DND-41 (cell line): ENCODE measurements around the gene CDC42SE2.

Experiments
- ATAC-seq: fragments of 200-7000 bp; cut with Tn5 transposase; 3 replicates; pipeline ENCODE4 v1.9.1; 2021; ENCODE audit warnings: low read depth; ENCODE audit not compliant: insufficient read depth
- DNase-seq: peaks from one replicate; pipeline ENCODE4 v3.0.0-alpha.2; 2020
- H2AFZ ChIP-seq: 2 replicates; pipeline ENCODE4 v1.6.0; 2012; ENCODE audit warnings: low read depth, low read length
- H3K27ac ChIP-seq: 2 replicates; pipeline ENCODE4 v1.5.1; 2012; ENCODE audit warnings: low read length, inconsistent platforms
- H3K27me3 ChIP-seq: fragments of 200-600 bp; sonication (generic); 2 replicates; pipeline ENCODE4 v1.6.0; 2012; ENCODE audit warnings: low read length, mild to moderate bottlenecking, inconsistent platforms; ENCODE audit not compliant: insufficient read depth, poor library complexity
- H3K36me3 ChIP-seq: 2 replicates; pipeline ENCODE4 v1.5.1; 2012; ENCODE audit warnings: low read length, inconsistent platforms; ENCODE audit not compliant: insufficient read depth
- H3K4me1 ChIP-seq: 2 replicates; pipeline ENCODE4 v1.5.1; 2012; ENCODE audit warnings: mild to moderate bottlenecking, low read length; ENCODE audit not compliant: insufficient read depth
- H3K4me2 ChIP-seq: 2 replicates; pipeline ENCODE4 v1.6.0; 2012; ENCODE audit warnings: mild to moderate bottlenecking, moderate library complexity, low read length, inconsistent platforms; ENCODE audit not compliant: insufficient read depth
- H3K4me3 ChIP-seq, 2 experiments: fragments of 200-600 bp in 1 of 2; shearing (Covaris generic) in 1 of 2; 2 replicates each; pipeline ENCODE4 v1.5.1; 2012 to 2016; ENCODE audit warnings: inconsistent platforms in 2 of 2, low read length in 2 of 2, mild to moderate bottlenecking in 2 of 2, low read depth in 1 of 2, moderate library complexity in 1 of 2
- H3K79me2 ChIP-seq: 2 replicates; pipeline ENCODE4 v1.6.0; 2012; ENCODE audit warnings: low read length, inconsistent platforms; ENCODE audit not compliant: insufficient read depth
- H3K9ac ChIP-seq: 2 replicates; pipeline ENCODE4 v1.6.0; 2012; ENCODE audit warnings: low read depth, mild to moderate bottlenecking, inconsistent platforms, low read length, moderate library complexity
- H3K9me3 ChIP-seq: 2 replicates; pipeline ENCODE4 v1.5.1; 2012; ENCODE audit warnings: low read length, moderate library complexity, mild to moderate bottlenecking, inconsistent platforms; ENCODE audit not compliant: insufficient read depth, severe bottlenecking
- H4K20me1 ChIP-seq: 2 replicates; pipeline ENCODE4 v1.6.0; 2012; ENCODE audit warnings: low read length; ENCODE audit not compliant: insufficient read depth
- EZH2 ChIP-seq: IDR thresholded peaks from 3 replicates; pipeline ENCODE4 v1.6.1; 2012; ENCODE audit warnings: borderline replicate concordance, low read depth, mild to moderate bottlenecking, moderate library complexity, low read length, inconsistent platforms; ENCODE audit not compliant: severe bottlenecking
- TF ChIP-seq, protein P1 (sequence below): IDR thresholded peaks from 2 replicates; pipeline ENCODE4 v1.5.1; 2012; ENCODE audit warnings: borderline replicate concordance, low read length, moderate library complexity, mild to moderate bottlenecking; ENCODE audit not compliant: poor library complexity, severe bottlenecking; ENCODE audit errors: extremely low read depth

The CDC42SE2 gene

DNA sequence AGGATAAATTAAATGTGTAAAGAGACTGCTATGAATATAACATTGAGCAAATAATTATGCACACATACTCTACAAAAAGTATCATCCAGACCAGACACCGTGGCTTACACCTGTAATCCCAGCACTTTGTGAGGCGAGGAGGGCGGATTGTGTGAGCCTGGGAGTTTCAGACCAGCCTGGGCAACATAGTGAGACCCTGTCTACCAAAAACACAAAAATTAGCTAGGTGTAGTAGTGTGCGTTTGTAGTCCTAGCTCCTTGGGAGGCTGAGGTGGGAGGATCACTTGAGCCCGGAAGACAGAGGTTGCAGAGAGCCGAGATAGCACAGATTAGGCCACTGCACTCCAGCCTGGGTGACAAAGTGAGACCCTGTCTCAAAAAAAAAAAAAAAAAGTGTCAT lies 2.4 kb upstream of the CDC42SE2 start:
- Histone ChIP-seq H3K4me1 (peaks cover 34% of the 10 kb centered on the region), H4K20me1 (peaks cover 10% of the 10 kb centered on the region; the same call in 1 of the 2 replicates), H3K4me3 (no peak overlapping the region), H3K79me2 (peaks cover 34% of the 10 kb centered on the region), H3K9ac (no peak overlapping the region), H3K9me3 (no peaks in the 10 kb centered on the region), H3K4me2 (no peak overlapping the region), H3K27ac (no peak overlapping the region), H2AFZ (no peak overlapping the region), H3K36me3 (peaks cover 11% of the 10 kb centered on the region), H3K27me3 (no peaks in the 10 kb centered on the region)
- DNase-seq: no peak
- no peak for ATAC-seq
- no peak for TF ChIP-seq EZH2
- TF ChIP-seq, protein P1, sequence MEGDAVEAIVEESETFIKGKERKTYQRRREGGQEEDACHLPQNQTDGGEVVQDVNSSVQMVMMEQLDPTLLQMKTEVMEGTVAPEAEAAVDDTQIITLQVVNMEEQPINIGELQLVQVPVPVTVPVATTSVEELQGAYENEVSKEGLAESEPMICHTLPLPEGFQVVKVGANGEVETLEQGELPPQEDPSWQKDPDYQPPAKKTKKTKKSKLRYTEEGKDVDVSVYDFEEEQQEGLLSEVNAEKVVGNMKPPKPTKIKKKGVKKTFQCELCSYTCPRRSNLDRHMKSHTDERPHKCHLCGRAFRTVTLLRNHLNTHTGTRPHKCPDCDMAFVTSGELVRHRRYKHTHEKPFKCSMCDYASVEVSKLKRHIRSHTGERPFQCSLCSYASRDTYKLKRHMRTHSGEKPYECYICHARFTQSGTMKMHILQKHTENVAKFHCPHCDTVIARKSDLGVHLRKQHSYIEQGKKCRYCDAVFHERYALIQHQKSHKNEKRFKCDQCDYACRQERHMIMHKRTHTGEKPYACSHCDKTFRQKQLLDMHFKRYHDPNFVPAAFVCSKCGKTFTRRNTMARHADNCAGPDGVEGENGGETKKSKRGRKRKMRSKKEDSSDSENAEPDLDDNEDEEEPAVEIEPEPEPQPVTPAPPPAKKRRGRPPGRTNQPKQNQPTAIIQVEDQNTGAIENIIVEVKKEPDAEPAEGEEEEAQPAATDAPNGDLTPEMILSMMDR: no peak

DNA sequence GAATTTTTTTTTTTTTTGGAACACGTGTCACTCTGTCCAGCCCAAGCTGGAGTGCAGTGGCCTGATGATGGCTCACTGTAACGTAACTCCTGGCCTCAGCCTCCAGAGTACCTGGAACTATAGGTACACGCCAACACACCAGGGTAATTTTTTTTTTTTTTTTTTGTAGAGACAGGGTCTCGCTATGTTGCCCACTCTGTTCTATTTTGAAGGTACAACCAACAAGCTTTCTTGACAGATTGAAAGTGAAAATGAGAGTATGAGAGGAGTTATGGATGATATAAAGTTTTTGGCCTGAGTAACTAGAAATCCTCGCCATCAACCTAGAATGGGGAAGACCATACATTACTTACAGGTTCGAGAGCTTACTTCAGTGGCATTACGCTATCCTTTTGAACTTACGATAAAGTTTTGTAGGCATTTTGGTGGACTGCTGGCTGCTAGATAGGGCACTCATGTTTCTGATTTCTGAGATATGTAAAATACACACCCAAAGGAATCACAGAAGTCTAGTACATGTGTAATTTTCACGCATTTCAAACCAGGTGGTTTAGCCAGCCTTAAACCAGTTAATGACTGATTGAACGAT lies 806 bp upstream of the CDC42SE2 start:
- DNase-seq (no peak), ATAC-seq (no peak)
- Histone ChIP-seq H3K36me3 (peaks cover 7% of the 10 kb centered on the region), H3K27me3 (no peaks in the 10 kb centered on the region), H3K27ac (peak overlapping the region; percentile 81), H3K4me1 (peaks cover 44% of the 10 kb centered on the region), H3K9ac (peak overlapping the region; percentile 80), H3K79me2 (peaks cover 49% of the 10 kb centered on the region), H4K20me1 (peaks cover 13% of the 10 kb centered on the region; the same call in 1 of the 2 replicates), H3K4me2 (peak overlapping the region; percentile 66), H3K4me3 (peak overlapping the region; percentile 17 to 61; a peak in 3 of 4 replicates), H3K9me3 (no peaks in the 10 kb centered on the region), H2AFZ (peak overlapping the region; percentile 76)
- TF ChIP-seq, protein P1: no peak
- no peak for TF ChIP-seq EZH2

DNA sequence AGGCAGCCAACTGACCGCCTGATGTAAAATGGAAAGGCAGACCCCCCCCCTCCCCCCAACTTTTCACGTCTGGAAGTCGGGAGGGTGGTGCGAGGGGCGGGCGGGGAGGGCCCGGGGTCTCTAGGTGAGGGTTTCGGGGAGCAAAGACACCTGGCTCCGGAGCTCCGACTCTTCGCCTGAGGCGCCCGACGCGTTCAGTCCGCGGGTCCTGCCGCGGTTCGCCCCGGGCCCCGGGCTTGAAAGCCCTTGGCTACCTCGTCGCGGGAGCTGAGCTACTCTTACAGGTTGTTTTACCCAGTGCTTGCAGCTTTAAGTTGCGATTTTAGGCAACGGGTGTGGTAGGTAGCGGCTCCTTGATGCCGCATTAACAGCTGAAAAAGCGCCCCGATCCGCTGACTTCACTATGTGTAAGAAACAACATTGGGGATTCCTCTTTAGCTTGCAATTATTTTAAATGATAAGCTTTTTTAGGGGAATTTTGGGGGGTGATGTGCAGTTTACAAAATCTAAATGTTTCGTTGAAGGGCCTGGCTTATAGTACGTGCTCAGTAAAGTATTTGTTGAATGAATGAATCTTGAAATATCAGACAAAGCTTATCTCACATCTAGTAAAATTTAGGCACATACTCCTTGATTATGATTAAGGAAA lies 722 bp downstream of the CDC42SE2 start:
- H3K79me2 ChIP-seq: peaks cover 65% of the 10 kb centered on the region
- H3K27me3 ChIP-seq: no peaks in the 10 kb centered on the region
- peak overlapping the region; percentile 81 for H3K27ac ChIP-seq
- H3K9ac ChIP-seq: peak overlapping the region; percentile 80
- H3K36me3 ChIP-seq: no peaks in the 10 kb centered on the region; the same call in 1 of the 2 replicates
- no peaks in the 10 kb centered on the region for H3K9me3 ChIP-seq
- peak overlapping the region; percentile 61 for H2AFZ ChIP-seq
- TF ChIP-seq, protein P1: no peak
- TF ChIP-seq EZH2: no peak
- H3K4me3 ChIP-seq: peak overlapping the region; percentile 61 to 90
- H4K20me1 ChIP-seq: peaks cover 19% of the 10 kb centered on the region; the same call in 1 of the 2 replicates
- H3K4me1 ChIP-seq: peaks cover 54% of the 10 kb centered on the region
- DNase-seq (peak; percentile 53), ATAC-seq (peak; percentile 28)
- H3K4me2 ChIP-seq: peak overlapping the region; percentile 83
